Vagina (tissue), 2 donors: ENCODE measurements around the gene DGKH.

ENCODE experiments used
- POLR2AphosphoS5 ChIP-seq, 2 donors: sonication (generic); formaldehyde crosslinking; IDR thresholded peaks; one replicate each; pipeline ENCODE4 v1.9.0; 2017; ENCODE audit warnings: antibody characterized with exemption in 2 of 2, mild to moderate bottlenecking in 2 of 2, low read depth in 1 of 2; ENCODE audit not compliant: insufficient read depth in 1 of 2
- TF ChIP-seq, protein P1 (sequence below), 3 experiments: fragments of 450-650 bp in 2 of 3; fragments of 200-600 bp in 1 of 3; sonication (generic) in 1 of 3; IDR thresholded peaks; one replicate each; pipeline ENCODE4 v1.5.1; 2017 to 2019; ENCODE audit warnings: antibody characterized with exemption in 3 of 3, mild to moderate bottlenecking in 2 of 3, moderate library complexity in 2 of 3

DNA sequence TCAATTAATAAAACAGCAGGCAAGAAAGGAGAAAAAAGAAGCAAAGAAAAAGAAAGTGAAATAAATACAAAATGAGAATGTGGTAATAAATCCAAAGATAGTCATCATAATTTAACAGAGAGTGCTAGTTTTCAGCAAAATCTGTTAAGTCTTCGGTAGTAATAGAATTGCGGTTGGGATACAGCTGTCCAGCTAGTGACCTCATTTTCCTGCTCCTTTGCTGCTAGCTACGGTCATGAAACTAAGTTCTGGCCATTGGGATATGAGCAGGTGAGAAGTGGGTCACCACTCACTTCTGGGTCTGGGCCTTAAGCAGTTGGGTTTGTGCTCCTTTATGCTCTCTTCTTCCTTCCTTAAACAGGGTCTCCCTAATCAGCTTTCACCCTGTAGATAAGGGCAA is 11.7 kb upstream of the DGKH start:
- TF ChIP-seq POLR2AphosphoS5 (IDR thresholded peaks at IDR 0.05; ENCODE audit: insufficient read depth in 1 of 2, low read depth in 1 of 2), result no peak
- TF ChIP-seq, protein P1, sequence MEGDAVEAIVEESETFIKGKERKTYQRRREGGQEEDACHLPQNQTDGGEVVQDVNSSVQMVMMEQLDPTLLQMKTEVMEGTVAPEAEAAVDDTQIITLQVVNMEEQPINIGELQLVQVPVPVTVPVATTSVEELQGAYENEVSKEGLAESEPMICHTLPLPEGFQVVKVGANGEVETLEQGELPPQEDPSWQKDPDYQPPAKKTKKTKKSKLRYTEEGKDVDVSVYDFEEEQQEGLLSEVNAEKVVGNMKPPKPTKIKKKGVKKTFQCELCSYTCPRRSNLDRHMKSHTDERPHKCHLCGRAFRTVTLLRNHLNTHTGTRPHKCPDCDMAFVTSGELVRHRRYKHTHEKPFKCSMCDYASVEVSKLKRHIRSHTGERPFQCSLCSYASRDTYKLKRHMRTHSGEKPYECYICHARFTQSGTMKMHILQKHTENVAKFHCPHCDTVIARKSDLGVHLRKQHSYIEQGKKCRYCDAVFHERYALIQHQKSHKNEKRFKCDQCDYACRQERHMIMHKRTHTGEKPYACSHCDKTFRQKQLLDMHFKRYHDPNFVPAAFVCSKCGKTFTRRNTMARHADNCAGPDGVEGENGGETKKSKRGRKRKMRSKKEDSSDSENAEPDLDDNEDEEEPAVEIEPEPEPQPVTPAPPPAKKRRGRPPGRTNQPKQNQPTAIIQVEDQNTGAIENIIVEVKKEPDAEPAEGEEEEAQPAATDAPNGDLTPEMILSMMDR (IDR thresholded peaks at IDR 0.05), result no peak
